K562 (cell line): Measurements from ENCODE around the gene PRKAA1. TPM values are rescaled to one million over a fixed set of nuclear protein-coding genes. Genes with fewer than 3 reads are reported as not detected.

Source experiments
- BMI1 ChIP-seq: fragments of 150-350 bp; IDR thresholded peaks from 2 replicates; pipeline ENCODE4 v1.6.1; 2014; ENCODE audit warnings: low read length
- GTF2E2 ChIP-seq: fragments of 200-800 bp; sonication (Bioruptor generic); IDR thresholded peaks from 2 replicates; pipeline ENCODE4 v1.6.1; 2016; ENCODE audit warnings: missing genetic modification characterization, missing compliant biosample characterization
- HOXB6 ChIP-seq: fragments of 250-450 bp; sonication (Bioruptor Pico); IDR thresholded peaks from 2 replicates; pipeline ENCODE4 v1.5.1; 2022; ENCODE audit warnings: mild to moderate bottlenecking, borderline replicate concordance
- JUN ChIP-seq, 2 experiments: sonication (generic) in 1 of 2; formaldehyde crosslinking in 1 of 2; IDR thresholded peaks; 2 replicates each; pipeline versions ENCODE4 v1.6.1 to v1.8.0; 2012 to 2022; ENCODE audit warnings: borderline replicate concordance in 2 of 2, mild to moderate bottlenecking in 2 of 2, improper control_type of control experiment in 1 of 2, low read depth in 1 of 2, low read length in 1 of 2, missing genetic modification reagents in 1 of 2
- MEF2D ChIP-seq: conservative IDR thresholded peaks from 2 replicates; pipeline ENCODE4 v1.6.1; 2016; ENCODE audit warnings: low read depth, missing genetic modification characterization, missing compliant biosample characterization
- NFATC3 ChIP-seq: fragments of 450-650 bp; IDR thresholded peaks from 2 replicates; pipeline ENCODE4 v1.6.1; 2017; ENCODE audit warnings: mild to moderate bottlenecking
- NR2C1 ChIP-seq, 2 experiments: fragments of 450-650 bp; IDR thresholded peaks; 2 replicates each; pipeline ENCODE4 v1.6.1; 2017; ENCODE audit warnings: mild to moderate bottlenecking in 2 of 2, antibody characterized with exemption in 1 of 2, inconsistent platforms in 1 of 2, missing compliant biosample characterization in 1 of 2, missing genetic modification characterization in 1 of 2
- NR2C2 ChIP-seq, 2 experiments: fragments of 200-800 bp in 1 of 2; sonication (Bioruptor generic) in 1 of 2; sonication (generic) in 1 of 2; formaldehyde crosslinking in 1 of 2; IDR thresholded peaks; 2 replicates each; pipeline versions ENCODE4 v1.6.1 to v1.8.0; 2016 to 2022; ENCODE audit warnings: mild to moderate bottlenecking in 1 of 2, missing compliant biosample characterization in 1 of 2, missing genetic modification characterization in 1 of 2, missing genetic modification reagents in 1 of 2
- RHOXF2B ChIP-seq: fragments of 250-450 bp; sonication (Bioruptor Pico); conservative IDR thresholded peaks from 2 replicates; pipeline ENCODE4 v1.5.1; 2021
- SIN3B ChIP-seq: fragments of 450-650 bp; IDR thresholded peaks from 2 replicates; pipeline ENCODE4 v1.6.1; 2017; ENCODE audit warnings: low read depth, mild to moderate bottlenecking, moderate library complexity
- SIRT6 ChIP-seq: IDR thresholded peaks from one replicate; pipeline ENCODE4 v1.6.1; 2012; ENCODE audit warnings: low read depth, mild to moderate bottlenecking, control low read depth, inconsistent platforms, low read length, moderate library complexity
- SMARCB1 ChIP-seq: IDR thresholded peaks from 2 replicates; pipeline ENCODE4 v1.6.1; 2011; ENCODE audit warnings: improper control_type of control experiment, low read depth; ENCODE audit not compliant: insufficient read length
- TAF7 ChIP-seq: fragments of 450-650 bp; IDR thresholded peaks from 2 replicates; pipeline ENCODE4 v1.6.1; 2016; ENCODE audit warnings: missing genetic modification characterization, missing compliant biosample characterization
- ZEB2 ChIP-seq: fragments of 450-650 bp; IDR thresholded peaks from 2 replicates; pipeline ENCODE4 v1.6.1; 2016
- ZNF165 ChIP-seq: fragments of 250-450 bp; sonication (Bioruptor Pico); IDR thresholded peaks from 2 replicates; pipeline ENCODE4 v1.4.0; 2020; ENCODE audit warnings: borderline replicate concordance
- ZNF668 ChIP-seq: fragments of 250-450 bp; sonication (Bioruptor Pico); IDR thresholded peaks from 2 replicates; pipeline ENCODE4 v1.8.0; 2022; ENCODE audit warnings: mild to moderate bottlenecking, inconsistent platforms
- polyA plus RNA-seq, 8 experiments: library from polyadenylated mRNA; depleted of rRNA in 4 of 8; stranded (reverse) in 5 of 8; unstranded in 3 of 8; fragments of >200 nt; fragmentation: Nextera tagmentation in 2 of 8; fragmentation: Illumina TruSeq in 1 of 8; extraction: Ambion mirVana in 2 of 8; extraction: Trizol in 1 of 8; gene quantifications; 2 replicates each; pipeline versions ENCODE4 v1.2.1 to v1.2.3, GENCODE V29; 2011 to 2014; ENCODE audit warnings: inconsistent platforms in 1 of 8, missing spikeins in 1 of 8
- total RNA-seq, 7 experiments: library from RNA; depleted of rRNA in 6 of 7; stranded (reverse); fragments of >200 nt in 6 of 7; fragmentation: Illumina TruSeq in 2 of 7; extraction: Trizol in 2 of 7; gene quantifications; 2 replicates each; pipeline versions ENCODE4 v1.2.1 to v1.2.3, GENCODE V29; 2011 to 2021; ENCODE audit warnings: low replicate concordance in 1 of 7
- TF ChIP-seq, protein P1 (sequence below): fragments of 250-450 bp; sonication (Bioruptor Pico); IDR thresholded peaks from 2 replicates; pipeline ENCODE4 v1.8.0; 2021; ENCODE audit warnings: moderate library complexity, mild to moderate bottlenecking, inconsistent platforms
- TF ChIP-seq, protein P2 (sequence below), 2 experiments: fragments of 450-650 bp in 1 of 2; IDR thresholded peaks; 2 replicates each; pipeline ENCODE4 v1.6.1; 2011 to 2017; ENCODE audit warnings: low read depth in 2 of 2, antibody characterized with exemption in 1 of 2, borderline replicate concordance in 1 of 2, low read length in 1 of 2, mild to moderate bottlenecking in 1 of 2, mixed read lengths in 1 of 2; ENCODE audit not compliant: control insufficient read depth in 1 of 2
- TF ChIP-seq, protein P3 (sequence below), 2 experiments: IDR thresholded peaks; 2 replicates each; pipeline ENCODE4 v1.6.1; 2012; ENCODE audit warnings: improper control_type of control experiment in 2 of 2, low read depth in 2 of 2, low read length in 2 of 2, borderline replicate concordance in 1 of 2
- TF ChIP-seq, protein P4 (sequence below): fragments of 450-650 bp; IDR thresholded peaks from 2 replicates; pipeline ENCODE4 v1.6.1; 2014; ENCODE audit warnings: low read depth, mild to moderate bottlenecking, moderate library complexity, borderline replicate concordance

Gene PRKAA1
- total and polyA plus RNA-seq, 9 of the 15 experiments (the other 6 are each of a cell fraction or from before 2014, with no cell fraction given), result 24.5 to 84.0 (median 51.4) TPM

DNA sequence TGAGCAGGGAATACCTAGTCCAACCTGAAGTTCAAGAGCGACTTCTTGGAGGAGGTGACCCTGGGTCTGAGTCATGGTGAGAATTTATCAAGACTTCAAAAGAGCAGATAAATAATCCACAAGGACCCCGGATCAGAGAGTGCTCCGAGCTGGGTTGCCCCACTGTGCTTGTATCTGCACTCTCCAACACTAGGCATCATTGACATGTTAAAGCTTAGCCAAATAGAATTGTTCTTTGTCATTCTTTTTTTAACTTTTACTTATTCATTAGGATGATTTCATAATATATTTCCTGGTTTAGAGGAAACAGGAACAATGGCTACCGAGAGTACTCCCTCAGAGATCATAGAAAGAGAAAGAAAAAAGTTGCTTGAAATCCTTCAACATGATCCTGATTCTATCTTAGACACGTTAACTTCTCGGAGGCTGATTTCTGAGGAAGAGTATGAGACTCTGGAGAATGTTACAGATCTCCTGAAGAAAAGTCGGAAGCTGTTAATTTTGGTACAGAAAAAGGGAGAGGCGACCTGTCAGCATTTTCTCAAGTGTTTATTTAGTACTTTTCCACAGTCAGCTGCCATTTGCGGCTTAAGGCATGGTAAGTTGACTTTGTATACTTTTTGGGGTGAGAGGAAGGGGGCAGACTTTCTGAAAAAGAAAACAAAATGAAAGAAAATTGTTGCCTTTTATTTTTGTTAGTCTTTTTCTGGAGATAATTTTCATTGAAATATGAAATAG is 43.1 kb upstream of the PRKAA1 start, which contains the start of gene CARD6 (continued):
- TF ChIP-seq RHOXF2B (CRISPR knock-in tag) (no peak), NR2C2 (CRISPR knock-in tag; IDR thresholded peaks at IDR 0.05) (no peak), NR2C2 (tag; IDR thresholded peaks at IDR 0.05) (peak; percentile 62), HOXB6 (CRISPR knock-in tag) (no peak), GTF2E2 (peak; percentile 75), MEF2D (tag) (no peak), ZNF668 (CRISPR knock-in tag) (no peak), ZNF165 (no peak), JUN (IDR thresholded peaks at IDR 0.05; ENCODE audit: borderline replicate concordance, low read depth, low read length) (peak; percentile 40; the same call in 1 of the 2 replicates), JUN (CRISPR knock-in tag; IDR thresholded peaks at IDR 0.05; ENCODE audit: borderline replicate concordance) (no peak), ZEB2 (no peak), SIRT6 (no peak), SIN3B (no peak), BMI1 (no peak), TAF7 (peak; percentile 84), NFATC3 (no peak), SMARCB1 (no peak), NR2C1 (IDR thresholded peaks at IDR 0.05) (no peak), NR2C1 (tag; IDR thresholded peaks at IDR 0.05) (no peak)
- TF ChIP-seq, protein P1, sequence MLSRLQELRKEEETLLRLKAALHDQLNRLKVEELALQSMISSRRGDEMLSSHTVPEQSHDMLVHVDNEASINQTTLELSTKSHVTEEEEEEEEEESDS, result no peak
- TF ChIP-seq, protein P2, sequence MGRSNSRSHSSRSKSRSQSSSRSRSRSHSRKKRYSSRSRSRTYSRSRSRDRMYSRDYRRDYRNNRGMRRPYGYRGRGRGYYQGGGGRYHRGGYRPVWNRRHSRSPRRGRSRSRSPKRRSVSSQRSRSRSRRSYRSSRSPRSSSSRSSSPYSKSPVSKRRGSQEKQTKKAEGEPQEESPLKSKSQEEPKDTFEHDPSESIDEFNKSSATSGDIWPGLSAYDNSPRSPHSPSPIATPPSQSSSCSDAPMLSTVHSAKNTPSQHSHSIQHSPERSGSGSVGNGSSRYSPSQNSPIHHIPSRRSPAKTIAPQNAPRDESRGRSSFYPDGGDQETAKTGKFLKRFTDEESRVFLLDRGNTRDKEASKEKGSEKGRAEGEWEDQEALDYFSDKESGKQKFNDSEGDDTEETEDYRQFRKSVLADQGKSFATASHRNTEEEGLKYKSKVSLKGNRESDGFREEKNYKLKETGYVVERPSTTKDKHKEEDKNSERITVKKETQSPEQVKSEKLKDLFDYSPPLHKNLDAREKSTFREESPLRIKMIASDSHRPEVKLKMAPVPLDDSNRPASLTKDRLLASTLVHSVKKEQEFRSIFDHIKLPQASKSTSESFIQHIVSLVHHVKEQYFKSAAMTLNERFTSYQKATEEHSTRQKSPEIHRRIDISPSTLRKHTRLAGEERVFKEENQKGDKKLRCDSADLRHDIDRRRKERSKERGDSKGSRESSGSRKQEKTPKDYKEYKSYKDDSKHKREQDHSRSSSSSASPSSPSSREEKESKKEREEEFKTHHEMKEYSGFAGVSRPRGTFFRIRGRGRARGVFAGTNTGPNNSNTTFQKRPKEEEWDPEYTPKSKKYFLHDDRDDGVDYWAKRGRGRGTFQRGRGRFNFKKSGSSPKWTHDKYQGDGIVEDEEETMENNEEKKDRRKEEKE (IDR thresholded peaks at IDR 0.05; ENCODE audit: borderline replicate concordance in 1 of 2, control insufficient read depth in 1 of 2, low read depth in 2 of 2, low read length in 1 of 2), result no peak
- TF ChIP-seq, protein P3, sequence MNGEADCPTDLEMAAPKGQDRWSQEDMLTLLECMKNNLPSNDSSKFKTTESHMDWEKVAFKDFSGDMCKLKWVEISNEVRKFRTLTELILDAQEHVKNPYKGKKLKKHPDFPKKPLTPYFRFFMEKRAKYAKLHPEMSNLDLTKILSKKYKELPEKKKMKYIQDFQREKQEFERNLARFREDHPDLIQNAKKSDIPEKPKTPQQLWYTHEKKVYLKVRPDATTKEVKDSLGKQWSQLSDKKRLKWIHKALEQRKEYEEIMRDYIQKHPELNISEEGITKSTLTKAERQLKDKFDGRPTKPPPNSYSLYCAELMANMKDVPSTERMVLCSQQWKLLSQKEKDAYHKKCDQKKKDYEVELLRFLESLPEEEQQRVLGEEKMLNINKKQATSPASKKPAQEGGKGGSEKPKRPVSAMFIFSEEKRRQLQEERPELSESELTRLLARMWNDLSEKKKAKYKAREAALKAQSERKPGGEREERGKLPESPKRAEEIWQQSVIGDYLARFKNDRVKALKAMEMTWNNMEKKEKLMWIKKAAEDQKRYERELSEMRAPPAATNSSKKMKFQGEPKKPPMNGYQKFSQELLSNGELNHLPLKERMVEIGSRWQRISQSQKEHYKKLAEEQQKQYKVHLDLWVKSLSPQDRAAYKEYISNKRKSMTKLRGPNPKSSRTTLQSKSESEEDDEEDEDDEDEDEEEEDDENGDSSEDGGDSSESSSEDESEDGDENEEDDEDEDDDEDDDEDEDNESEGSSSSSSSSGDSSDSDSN (IDR thresholded peaks at IDR 0.05; ENCODE audit: borderline replicate concordance in 1 of 2, low read depth in 2 of 2, low read length in 2 of 2), result no peak
- TF ChIP-seq, protein P4, sequence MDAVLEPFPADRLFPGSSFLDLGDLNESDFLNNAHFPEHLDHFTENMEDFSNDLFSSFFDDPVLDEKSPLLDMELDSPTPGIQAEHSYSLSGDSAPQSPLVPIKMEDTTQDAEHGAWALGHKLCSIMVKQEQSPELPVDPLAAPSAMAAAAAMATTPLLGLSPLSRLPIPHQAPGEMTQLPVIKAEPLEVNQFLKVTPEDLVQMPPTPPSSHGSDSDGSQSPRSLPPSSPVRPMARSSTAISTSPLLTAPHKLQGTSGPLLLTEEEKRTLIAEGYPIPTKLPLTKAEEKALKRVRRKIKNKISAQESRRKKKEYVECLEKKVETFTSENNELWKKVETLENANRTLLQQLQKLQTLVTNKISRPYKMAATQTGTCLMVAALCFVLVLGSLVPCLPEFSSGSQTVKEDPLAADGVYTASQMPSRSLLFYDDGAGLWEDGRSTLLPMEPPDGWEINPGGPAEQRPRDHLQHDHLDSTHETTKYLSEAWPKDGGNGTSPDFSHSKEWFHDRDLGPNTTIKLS, result 0 out of 2 replicates have a peak, but pooled peaks have one; percentile 7
